Measurements from ENCODE around the gene LCN12.
A peak's percentile ranks its signal among the peaks of the same experiment; 100 is the strongest.

The LCN12 gene

GRCh38 chr9:136926749-136927148 is 25.3 kb upstream of the LCN12 start:
- no peak for DNase-seq

GRCh38 chr9:136927343-136928271 is 24.5 kb upstream of the LCN12 start:
- no peak for DNase-seq

GRCh38 chr9:136928591-136928990 is 23.5 kb upstream of the LCN12 start:
- DNase-seq, result peak in 1 of 51 donors; percentile 45

GRCh38 chr9:136930014-136930413 is 22.1 kb upstream of the LCN12 start:
- DNase-seq, result no peak

GRCh38 chr9:136931611-136932130 is 20.4 kb upstream of the LCN12 start:
- DNase-seq, result no peak

GRCh38 chr9:136934277-136934676 is 17.8 kb upstream of the LCN12 start:
- DNase-seq, result no peak

- no peak for DNase-seq
Observed at GRCh38 chr9:136935651-136936050, 16.4 kb upstream of the LCN12 start.

- DNase-seq, result peak in 1 of 51 donors; percentile 40
Observed at GRCh38 chr9:136936645-136937170, 15.4 kb upstream of the LCN12 start.

- DNase-seq, result no peak
Observed at GRCh38 chr9:136937186-136938001, 14.7 kb upstream of the LCN12 start.

- no peak for DNase-seq
Observed at GRCh38 chr9:136939431-136939995, 12.6 kb upstream of the LCN12 start.

GRCh38 chr9:136939996-136940525 is 12.0 kb upstream of the LCN12 start:
- peak in 39 of 51 donors; percentile 18 to 89 (median 71) for DNase-seq

- DNase-seq, result peak in 1 of 51 donors; percentile 53
Observed at GRCh38 chr9:136940526-136941230, 11.4 kb upstream of the LCN12 start.

GRCh38 chr9:136941231-136942111 is 10.6 kb upstream of the LCN12 start:
- no peak for DNase-seq

GRCh38 chr9:136942112-136942880 is 9.8 kb upstream of the LCN12 start:
- DNase-seq, result no peak

- DNase-seq, result no peak
Observed at GRCh38 chr9:136942881-136943230, 9.2 kb upstream of the LCN12 start.

- DNase-seq, result peak in 1 of 51 donors; percentile 55
Observed at GRCh38 chr9:136943291-136944211, 8.5 kb upstream of the LCN12 start.

GRCh38 chr9:136944212-136944518 is 7.9 kb upstream of the LCN12 start:
- DNase-seq, result peak in 2 of 51 donors; percentile 58 to 62
